ENCODE measurements around the gene SLC34A3.

The SLC34A3 gene

DNA sequence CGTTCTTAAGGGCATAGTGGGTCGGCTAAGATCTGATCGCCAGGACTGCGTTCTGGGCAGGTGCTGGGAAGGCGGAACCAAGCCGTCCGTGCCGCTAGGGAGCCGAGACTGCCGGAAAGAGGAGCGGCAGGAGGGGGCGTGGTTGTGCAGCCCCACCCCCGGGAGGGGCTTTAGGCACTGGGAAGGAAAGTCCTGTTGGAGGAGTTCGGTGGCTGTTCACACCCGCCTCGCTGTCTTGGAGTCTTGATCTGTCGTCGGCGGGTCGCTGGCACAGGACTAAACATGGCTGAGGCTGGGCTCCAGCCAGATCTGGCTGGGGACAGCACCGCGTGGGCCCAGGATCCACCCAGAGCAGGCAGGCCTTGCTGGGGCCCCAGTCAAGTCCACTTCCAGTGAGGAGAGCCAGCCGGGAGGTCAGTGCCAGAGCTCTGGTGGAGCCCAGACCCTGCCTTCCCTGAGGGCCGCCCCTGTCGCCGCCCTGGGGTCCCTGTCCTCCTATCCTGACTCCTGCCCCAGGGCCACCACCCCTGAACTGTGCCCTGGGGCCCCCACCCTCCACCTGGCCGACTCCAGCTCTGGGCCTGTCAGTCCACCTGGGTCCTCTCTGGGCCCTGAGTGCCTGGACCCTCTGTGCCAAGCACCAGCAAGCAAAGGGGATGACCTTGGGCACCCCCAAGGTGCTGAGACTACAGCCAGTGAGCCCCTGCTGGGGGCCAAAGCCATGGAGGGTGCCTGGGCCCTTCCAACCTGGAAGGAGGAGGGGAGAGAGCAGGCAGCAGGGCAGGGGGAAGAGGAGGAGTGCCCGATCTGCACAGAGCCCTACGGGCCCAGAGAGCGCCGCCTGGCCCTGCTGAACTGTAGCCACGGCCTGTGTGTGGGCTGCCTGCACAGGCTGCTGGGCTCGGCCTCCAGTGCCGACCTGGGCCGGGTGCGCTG is 13.2 kb upstream of the SLC34A3 start:
- no peak for DNase-seq

DNA sequence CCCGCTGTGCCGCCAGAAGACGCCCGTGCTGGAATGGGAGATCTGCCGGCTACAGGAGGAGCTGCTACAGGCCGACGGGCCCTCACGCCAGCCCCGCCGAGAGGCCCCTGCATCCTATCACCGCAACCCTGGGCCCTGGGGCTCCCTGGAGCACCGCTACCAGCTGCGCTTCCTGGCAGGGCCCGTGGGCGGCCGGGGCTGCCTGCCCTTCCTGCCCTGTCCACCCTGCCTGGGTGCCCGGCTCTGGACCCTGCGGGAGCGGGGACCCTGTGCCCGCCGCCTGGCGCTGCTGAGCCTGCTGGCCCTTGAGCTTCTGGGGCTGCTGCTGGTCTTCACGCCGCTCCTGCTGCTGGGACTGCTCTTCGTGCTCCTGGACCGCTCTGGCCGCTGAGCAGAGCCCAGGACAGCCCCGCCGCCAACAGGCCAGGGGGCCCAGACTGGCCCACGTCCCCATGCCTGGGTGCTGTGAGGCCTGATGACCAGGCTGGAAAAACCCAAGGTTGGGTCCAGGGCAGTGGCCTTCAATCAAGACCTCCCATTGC is 12.4 kb upstream of the SLC34A3 start:
- DNase-seq, result no peak

DNA sequence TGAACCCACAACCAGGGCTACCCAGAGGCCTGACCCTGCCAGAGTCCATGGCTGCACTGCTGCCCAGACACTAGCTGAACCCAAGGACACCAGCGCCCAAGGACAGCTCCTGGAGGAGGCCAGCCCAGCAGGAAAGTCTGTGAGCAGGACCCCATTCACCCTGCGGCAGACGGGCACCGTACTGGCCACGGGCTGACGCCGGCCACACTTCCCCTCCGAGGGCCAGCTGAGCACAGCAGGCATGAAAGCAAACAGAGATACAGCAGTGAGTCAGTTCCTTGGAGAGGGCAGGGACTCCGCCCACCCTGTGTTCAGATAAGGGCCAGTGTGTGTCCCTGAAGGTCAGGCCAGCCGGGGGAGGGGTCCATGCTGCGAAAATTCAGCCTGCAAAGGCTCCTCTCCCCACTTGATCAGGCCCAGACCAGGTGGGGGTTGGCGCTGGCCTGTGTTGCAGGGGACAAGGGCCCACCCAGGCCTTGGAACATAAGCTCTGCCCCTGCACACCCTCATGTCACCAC is 11.9 kb upstream of the SLC34A3 start:
- no peak for DNase-seq

DNA sequence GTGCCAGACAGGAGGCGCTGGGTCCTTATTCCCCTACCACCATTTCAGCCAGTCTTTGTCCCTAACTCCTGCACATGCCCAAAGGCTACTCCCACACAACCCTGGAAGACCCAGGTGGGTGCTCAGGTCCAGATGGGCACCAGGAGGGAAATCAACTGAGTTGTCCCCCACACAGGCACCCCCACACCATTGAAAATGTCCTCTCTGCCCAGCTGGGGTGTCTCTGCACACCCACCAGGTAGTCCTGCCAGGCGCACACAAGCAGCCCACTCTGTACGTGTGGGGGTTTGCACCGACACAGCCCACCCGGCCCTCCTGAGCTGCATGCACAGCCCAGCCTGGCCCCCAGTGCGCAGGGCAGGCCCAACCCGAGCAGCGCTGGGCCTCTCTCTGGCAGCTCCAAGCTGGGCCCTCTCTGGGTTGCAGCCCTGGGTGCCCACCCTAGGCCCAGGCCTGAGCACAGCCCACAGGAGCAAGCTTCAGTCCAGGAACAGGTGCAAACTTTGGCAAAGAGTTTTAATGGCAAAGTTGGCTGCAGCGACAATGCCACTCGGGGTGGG is 10.9 kb upstream of the SLC34A3 start:
- no peak for DNase-seq

DNA sequence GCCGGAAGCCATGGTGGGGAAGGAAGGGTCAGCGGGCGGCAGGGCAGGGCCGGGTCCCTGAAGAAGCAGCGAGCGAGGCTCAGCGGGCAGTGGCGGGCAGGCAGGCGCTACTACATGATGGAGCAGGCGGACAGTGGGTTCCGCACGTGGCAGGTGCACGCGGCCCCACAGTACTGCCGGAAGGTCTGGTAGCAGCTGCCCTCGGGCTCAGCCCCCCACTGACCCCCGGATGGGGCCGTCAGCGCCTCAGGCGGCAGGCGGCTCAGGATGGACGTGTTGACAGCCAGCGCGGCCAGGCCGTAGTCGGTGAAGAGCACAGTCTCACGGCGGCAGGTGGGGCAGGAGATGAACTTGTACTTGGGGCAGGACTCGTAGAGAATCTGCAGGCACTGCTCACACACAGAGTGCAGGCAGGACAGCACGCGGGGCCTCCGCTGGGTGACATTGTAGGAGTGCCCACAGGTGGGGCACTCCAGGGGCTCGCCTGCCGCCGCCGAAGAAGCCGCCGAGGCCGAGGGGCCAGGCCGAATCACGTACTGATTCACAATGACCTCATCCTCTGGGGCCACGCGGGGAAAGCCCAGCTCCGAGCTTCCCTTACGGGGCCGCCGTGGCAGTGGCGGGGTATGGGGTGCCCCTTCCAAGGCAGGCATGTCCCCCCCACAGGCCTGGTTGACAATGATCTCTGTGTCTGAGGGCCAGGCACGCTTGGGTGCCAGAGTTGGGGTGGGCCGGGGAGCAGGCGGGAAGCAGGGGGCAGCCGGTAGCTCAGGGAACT is 10.2 kb upstream of the SLC34A3 start:
- DNase-seq, result no peak

DNA sequence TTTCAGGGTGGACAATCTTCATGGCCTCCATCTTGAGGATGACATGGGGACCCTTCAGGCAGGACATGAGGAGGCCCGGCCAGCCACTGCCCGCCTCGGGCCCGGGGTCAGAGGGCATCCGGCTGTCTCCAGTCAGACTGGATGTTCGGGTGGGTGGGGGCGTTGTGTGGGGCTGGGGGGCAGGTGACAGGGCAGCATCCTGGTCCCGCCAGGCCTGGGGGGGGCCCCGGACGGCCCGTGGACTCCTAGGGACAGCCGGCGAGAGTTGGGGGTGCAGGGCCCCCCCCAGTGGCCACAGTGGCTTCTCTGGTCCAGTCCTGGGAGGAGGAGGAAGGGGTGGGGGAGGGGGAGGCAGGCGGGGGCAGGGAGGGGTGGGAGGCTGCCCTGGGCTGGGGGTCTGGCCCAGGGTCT is 9.6 kb upstream of the SLC34A3 start:
- no peak for DNase-seq

DNA sequence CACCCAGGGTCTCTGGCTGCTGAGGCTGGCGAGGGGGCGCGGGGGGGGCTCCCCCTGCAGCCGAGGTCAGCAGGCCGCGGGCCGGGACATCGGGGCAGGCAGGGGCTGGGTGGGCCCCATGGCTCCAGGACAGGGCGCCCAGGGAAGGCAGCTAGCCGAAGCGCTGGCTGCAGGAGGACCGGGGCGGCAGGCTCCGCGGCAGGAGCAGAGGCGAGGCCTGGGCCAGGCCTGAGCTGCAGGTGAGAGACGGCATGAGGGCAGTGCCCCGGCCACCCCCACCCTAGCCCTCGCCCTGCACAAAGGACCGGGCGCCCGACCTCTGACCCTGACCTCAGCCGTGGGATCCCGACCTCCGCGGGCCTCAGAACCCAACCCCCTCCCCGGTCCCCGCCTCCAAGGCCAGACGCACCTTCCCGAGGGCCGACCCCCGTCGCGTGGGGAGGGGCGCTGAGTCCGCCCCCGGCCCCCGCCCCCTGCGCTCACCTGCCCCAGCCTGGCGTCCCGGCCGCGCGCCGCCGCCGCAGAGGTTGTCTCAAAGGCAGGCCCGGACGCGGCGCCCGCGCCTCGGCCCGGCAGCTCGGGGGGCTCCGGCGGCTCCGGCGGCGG is 9.1 kb upstream of the SLC34A3 start:
- DNase-seq, result no peak

DNA sequence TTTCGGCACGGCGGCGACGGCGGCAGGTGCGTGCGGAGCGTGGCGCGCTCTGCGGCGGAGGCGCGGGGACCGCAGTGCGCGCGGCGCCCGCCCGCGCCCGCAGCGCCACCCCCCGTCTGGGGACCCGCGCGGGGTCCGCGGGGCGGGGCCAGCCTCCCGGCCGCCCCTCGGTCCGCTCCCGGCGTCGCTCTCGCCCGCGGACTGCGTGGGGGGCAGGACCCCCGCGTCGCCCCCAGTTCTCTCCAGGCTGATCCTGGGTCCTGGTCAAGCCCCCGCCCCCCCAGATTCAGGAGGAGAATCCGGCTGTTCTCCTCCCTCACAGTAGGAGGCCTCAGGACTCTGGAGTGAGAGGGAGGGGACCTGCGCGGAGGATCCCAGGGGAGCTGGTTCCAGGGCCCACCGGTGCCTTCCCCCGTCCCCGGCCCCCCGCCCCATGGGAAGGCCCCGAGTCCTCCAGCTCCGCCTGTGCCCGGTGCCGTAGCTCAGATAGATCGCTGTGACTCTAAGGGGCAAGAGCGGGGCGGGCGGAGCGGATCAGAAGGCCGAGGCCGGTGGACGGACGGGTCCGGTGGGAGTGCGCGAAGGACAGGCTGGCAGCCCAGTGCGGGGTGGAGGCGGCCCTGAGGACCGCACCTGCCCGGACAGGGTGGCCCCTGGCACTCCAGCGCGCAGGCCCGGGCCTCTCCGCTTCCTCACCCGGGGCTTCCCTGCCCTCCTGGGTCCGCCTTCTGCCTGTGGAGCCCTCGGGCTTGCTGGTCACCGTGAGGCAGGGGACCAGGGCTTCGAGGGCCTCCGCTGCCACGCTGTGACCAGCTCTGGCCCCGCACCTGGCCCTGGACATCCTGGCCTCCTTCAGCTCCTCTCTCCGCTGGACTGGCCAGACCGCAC is 8.3 kb upstream of the SLC34A3 start, which contains the start of gene RNF208:
RNF208 (minus strand) TSS at position 51 of the 888 bp plus-strand sequence. CDS start 1,028 bp downstream, outside the sequence.
- peak in 5 of 14 donors; percentile 40 to 58 (median 46) for DNase-seq

DNA sequence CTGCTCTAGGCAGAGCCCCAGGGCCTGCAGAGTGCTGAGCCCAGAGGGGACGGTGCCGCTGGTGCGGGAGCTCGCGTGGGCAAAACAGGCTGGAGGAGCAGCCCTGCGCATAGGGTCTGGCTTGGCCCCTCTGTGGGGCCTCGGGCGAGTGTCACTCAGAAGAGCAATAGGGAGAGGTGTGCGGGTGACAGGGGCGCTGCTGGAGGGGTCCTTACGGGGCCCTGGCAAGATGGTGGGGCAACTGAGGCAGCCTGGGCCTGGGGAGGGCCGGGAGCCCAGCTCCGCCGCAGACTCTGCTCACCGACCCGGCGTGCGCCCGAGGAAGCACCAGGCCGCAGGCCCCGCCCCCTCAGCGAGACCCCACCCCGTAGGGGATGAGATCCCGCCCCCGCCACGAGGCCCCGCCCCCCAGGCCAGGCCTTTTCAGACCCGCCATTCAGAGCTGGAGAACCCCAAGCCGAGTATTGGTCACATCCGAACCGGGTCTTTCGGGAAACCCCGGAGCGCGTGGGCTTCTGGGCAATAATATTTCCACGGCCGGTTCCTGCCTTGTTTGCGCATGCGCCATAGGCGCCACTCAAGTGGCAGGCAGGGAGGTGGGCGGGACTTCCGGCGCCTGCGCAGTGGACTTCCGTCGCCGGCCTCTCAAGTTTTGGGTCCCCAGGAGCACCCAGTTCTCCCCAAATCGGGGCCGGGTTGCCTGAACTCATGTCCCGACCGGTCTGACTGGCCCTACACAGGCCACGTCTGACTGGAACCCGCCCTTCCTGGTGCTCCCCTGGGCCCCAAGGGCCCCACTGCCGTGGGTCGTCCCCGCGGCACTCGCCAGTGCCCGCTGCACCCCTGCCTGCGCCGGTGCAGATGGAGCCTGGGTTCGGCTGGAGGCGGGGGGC is 7.4 kb upstream of the SLC34A3 start:
- peak; percentile 90 to 98 (median 95) for DNase-seq

DNA sequence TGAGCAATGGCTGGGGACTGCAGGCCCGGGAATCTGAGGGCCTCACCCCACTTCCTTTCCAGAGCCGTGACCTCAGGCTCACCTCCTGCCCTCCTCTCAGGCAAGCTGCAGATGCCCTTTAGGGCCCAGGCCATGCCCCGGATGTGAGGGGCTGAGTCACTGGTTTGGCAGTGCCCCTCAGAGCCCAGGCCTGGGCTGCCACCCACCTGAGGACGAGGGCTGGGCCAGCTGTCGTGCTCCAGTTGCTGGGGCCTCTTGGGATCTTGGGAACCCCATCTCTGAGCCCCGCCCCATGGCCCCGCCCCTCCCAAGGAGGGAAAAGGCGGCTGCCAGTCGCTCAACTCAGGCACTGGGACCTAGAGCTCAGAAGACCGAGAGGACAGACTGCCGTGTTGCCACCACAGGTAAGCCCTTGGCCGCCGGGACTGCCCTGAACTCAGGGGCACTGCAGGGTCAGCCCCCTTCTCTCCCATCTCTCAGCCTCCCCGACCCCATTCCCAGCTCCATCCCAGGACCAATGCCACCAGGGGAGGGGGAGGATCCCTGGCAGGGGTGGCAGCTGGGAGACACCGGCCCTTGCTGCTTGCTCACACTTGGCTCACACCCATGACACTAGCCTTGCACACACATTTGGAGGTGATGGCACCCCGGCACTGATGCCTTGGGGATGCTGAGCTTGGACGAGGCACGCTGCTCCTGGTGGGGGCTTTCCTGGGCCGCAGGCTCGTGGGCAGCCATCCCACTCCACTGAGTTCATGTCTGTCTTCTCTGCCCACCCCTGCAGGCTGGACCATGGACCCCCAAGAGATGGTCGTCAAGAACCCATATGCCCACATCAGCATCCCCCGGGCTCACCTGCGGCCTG is 5.6 kb upstream of the SLC34A3 start, which contains the start of gene CYSRT1:
CYSRT1 (plus strand) TSS at position 345 of the 865 bp plus-strand sequence; CDS start at position 793, 448 bp downstream.
- no peak for DNase-seq

DNA sequence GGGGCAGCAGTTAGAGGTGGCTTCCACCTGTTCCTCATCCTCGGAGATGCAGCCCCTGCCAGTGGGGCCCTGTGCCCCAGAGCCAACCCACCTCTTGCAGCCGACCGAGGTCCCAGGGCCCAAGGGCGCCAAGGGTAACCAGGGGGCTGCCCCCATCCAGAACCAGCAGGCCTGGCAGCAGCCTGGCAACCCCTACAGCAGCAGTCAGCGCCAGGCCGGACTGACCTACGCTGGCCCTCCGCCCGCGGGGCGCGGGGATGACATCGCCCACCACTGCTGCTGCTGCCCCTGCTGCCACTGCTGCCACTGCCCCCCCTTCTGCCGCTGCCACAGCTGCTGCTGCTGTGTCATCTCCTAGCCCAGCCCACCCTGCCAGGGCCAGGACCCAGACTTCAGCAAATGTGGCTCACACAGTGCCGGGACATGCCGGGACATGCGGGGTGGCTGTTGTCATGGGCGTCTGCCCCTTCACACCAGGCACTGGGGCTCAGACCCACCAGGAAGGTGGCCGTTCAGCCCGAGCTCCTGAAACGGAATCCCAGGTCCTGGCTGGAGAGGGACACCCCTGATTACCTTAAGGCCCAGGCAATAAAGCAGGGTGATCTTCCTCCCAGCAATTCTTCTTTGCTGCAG is 4.9 kb upstream of the SLC34A3 start:
- no peak for DNase-seq

DNA sequence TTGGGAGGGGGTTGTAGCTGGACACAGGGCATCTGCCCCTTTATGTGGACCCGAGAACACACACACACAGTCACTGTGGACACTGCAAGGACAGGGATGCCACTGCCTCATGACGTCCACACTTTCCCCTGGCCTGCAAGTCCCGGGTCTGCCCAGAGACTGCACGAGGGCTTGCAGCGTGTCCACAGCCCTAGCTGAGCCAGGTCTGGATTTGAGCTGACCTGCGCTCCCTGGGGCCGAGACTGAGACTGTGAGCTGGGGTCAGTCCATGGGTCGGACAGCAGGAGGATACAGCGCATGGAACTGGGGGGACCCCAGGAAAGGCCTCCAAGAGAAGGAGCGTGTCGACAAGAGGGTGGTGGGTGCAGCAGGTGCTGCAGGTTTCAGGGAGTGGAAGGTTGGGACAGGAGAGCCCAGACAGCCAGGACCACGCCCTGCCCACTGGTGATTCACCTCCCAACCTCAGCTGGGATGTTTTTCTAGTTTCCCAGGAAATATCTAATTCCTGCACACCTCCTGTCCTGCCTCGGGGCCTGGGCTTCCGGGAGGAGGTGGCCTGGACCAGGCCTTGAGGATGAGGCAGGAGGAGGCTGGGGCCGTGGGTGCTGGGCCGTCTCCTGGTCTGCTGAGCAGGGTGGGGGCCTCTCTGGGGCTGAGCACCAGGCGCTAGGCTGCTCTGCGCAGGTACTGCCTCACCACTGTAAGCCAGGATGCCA is 4.2 kb upstream of the SLC34A3 start:
- no peak for DNase-seq

DNA sequence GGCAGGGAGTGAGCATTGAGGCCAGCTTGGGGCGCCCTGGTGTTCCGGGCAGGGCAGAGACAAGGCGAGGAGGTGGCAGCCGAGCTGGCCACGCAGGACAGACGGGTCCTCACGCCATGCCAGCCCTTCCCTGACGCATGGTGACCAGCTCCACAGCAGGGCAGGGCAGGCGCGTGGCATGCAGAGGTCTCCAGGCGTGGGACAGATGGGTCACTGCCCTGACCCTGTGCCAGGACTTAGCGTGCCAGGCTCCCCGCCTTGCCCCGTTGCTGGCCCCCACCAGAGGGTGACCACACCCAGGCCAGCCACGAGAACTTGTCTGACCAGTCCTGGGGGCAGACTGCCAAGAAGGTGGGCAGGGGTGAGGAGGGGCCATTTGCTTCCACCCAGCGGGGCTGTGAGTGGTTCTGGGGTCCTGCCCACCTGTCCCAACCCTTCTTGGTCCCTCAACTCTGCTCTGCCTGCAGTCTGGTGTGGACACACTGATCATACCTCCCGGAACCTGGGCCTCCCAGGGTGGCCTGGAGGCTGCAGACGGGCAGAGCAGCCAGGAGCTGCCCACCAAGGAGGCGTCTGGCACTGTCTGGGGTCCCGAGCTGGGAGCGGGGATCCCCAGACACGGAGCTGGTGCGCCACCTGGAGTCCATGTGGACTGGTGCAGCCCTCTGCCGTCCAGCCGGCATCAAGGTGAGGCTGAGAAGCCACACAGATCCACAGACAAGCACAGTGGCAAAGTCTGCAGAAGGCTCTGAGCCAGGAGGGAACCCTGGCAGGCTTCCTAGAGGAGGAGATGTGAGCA is 3.4 kb upstream of the SLC34A3 start, which contains the start of gene RNF224:
RNF224 (plus strand) TSS at position 449 of the 799 bp plus-strand sequence. CDS start 834 bp downstream, outside the sequence.
- peak in 11 of 14 donors; percentile 14 to 70 (median 43) for DNase-seq

DNA sequence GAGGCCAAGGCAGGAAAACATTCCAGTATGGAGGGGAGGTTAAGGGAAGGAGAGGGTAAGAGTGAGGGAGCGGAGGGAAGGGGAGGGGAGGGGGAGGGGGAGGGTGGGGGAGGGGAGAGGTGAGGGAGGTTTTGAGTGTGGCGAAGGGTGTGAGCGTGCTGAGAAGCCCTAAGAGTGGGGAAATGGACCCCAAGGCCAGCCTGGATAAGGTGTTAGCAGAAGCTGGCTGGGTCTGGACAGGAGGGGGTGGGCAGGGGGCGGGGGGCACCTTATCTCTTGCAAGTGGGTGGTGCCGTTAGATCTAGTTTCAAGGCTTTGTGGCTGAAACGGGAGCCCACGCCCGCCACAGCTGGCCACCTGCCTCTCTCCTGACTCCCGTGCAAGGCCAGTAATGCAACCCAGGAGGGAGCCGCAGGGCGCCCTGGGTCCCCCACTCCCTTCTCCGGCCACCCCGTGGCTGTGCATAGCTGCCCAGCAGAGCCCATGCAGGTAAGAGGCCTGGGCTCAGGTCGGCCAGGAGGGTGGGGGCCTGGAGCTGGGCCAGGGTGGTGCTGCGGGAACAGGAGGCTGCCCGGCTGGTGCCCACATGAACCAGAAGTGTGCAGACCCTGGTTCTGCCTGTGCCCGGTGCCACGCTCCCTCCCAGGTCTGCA is 2.7 kb upstream of the SLC34A3 start:
- DNase-seq, result no peak

DNA sequence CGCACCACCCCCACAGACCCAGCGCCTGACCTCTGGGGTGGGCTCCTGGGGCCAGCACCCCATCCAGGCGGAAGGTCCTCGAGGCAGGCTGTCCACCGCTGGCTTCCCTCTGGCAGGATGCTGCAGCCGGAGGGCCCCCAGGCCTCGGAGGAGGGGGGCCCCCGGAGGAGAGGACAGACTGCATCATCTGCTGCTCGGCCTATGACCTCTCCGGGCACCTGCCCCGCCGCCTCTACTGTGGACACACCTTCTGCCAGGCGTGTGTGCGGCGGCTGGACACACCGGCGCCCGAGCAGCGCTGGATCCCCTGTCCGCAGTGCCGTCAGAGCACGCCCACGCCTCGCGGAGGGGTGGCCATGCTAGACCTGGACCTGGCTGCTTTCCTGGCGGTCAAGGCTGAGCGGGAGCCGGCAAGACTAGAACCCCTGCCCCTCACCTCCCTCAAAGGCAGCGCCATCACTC is 2.2 kb upstream of the SLC34A3 start:
- no peak for DNase-seq

Measured in C1 segment of cervical spinal cord (tissue), 14 donors.